SK-N-SH treated with all-trans-retinoic acid at 6 μM for 48 hours (cell line): ENCODE results near the gene LAMA3.

Experiments used
- ESRRG ChIP-seq: fragments of 250-450 bp; sonication (Bioruptor Pico); IDR thresholded peaks from 2 replicates; pipeline ENCODE4 v1.6.1; 2021; ENCODE audit warnings: mild to moderate bottlenecking
- ISL1 ChIP-seq: fragments of 250-450 bp; sonication (Bioruptor Pico); IDR thresholded peaks from 2 replicates; pipeline ENCODE4 v2.1.2; 2022; ENCODE audit warnings: mild to moderate bottlenecking, moderate library complexity
- RARB ChIP-seq: fragments of 250-450 bp; sonication (Bioruptor Pico); IDR thresholded peaks from 2 replicates; pipeline ENCODE4 v1.8.0; 2021; ENCODE audit warnings: mild to moderate bottlenecking, moderate library complexity
- TCF4 ChIP-seq: fragments of 250-450 bp; sonication (Bioruptor Pico); IDR thresholded peaks from 2 replicates; pipeline ENCODE4 v1.8.0; 2021; ENCODE audit warnings: mild to moderate bottlenecking, moderate library complexity, borderline replicate concordance
- TF ChIP-seq, protein P1 (sequence below): fragments of 250-450 bp; sonication (Bioruptor Pico); IDR thresholded peaks from 2 replicates; pipeline ENCODE4 v1.5.1; 2021; ENCODE audit warnings: mild to moderate bottlenecking, moderate library complexity
- TF ChIP-seq, protein P2 (sequence below): fragments of 250-450 bp; sonication (Bioruptor Pico); IDR thresholded peaks from 2 replicates; pipeline ENCODE4 v1.8.0; 2020; ENCODE audit warnings: mild to moderate bottlenecking, moderate library complexity, borderline replicate concordance

DNA sequence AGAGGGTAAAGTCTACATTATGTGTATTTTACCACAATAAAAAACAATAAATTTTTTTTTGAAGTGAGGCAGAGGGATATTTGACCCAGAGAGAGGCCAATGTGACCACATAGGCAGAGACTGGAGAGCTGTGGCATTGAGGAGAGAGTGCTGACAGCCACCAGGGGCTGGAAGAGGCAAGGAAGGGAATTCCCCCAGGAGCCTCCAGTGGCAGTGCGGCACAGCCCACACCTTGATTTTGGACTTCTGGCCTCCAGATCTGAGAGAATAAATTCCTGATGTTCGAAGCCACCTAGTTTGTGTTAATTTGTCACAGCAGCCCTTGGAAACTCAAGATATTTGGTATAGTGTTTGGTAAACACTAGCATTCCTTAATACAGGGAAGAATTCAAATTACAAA, 49.2 kb upstream of the LAMA3 start:
- TF ChIP-seq TCF4 (CRISPR knock-in tag) (no peak), RARB (no peak), ESRRG (CRISPR knock-in tag) (no peak), ISL1 (CRISPR knock-in tag) (no peak)
- TF ChIP-seq, protein P1, sequence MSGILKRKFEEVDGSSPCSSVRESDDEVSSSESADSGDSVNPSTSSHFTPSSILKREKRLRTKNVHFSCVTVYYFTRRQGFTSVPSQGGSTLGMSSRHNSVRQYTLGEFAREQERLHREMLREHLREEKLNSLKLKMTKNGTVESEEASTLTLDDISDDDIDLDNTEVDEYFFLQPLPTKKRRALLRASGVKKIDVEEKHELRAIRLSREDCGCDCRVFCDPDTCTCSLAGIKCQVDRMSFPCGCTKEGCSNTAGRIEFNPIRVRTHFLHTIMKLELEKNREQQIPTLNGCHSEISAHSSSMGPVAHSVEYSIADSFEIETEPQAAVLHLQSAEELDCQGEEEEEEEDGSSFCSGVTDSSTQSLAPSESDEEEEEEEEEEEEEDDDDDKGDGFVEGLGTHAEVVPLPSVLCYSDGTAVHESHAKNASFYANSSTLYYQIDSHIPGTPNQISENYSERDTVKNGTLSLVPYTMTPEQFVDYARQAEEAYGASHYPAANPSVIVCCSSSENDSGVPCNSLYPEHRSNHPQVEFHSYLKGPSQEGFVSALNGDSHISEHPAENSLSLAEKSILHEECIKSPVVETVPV: no peak
- TF ChIP-seq, protein P2, sequence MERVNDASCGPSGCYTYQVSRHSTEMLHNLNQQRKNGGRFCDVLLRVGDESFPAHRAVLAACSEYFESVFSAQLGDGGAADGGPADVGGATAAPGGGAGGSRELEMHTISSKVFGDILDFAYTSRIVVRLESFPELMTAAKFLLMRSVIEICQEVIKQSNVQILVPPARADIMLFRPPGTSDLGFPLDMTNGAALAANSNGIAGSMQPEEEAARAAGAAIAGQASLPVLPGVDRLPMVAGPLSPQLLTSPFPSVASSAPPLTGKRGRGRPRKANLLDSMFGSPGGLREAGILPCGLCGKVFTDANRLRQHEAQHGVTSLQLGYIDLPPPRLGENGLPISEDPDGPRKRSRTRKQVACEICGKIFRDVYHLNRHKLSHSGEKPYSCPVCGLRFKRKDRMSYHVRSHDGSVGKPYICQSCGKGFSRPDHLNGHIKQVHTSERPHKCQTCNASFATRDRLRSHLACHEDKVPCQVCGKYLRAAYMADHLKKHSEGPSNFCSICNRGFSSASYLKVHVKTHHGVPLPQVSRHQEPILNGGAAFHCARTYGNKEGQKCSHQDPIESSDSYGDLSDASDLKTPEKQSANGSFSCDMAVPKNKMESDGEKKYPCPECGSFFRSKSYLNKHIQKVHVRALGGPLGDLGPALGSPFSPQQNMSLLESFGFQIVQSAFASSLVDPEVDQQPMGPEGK (CRISPR knock-in tag): no peak
